CD8-positive, alpha-beta memory T cell (primary cell): ENCODE results near the gene GNLY. TPM values are rescaled to one million over a fixed set of nuclear protein-coding genes. Genes with fewer than 3 reads are reported as not detected.

Experiments used
- CTCF ChIA-PET: fragments of 350-600 bp; sonication (Branson Sonifier 250); formaldehyde crosslinking; loops from one replicate; lab custom pipeline; 2021; ENCODE audit warnings: antibody characterized with exemption; lab: Charles Lee
- POLR2A ChIA-PET: fragments of 350-600 bp; sonication (Branson Sonifier 250); formaldehyde crosslinking; loops from one replicate; lab custom pipeline; 2021; ENCODE audit warnings: antibody characterized with exemption; lab: Charles Lee
- DNase-seq, 5 donors: peaks; one replicate each; pipeline versions ENCODE4 v3.0.0 to v3.0.0-alpha.2; 2020 to 2022; ENCODE audit warnings: mixed read lengths in 1 of 5
- H3K27ac ChIP-seq: one replicate; pipeline ENCODE4 v1.7.0; 2013; ENCODE audit warnings: low read depth, mild to moderate bottlenecking, low read length, moderate library complexity
- H3K27me3 ChIP-seq: 2 replicates; pipeline ENCODE4 v1.7.0; 2013; ENCODE audit warnings: low read length, mild to moderate bottlenecking; ENCODE audit not compliant: insufficient read depth, poor library complexity, severe bottlenecking
- H3K36me3 ChIP-seq: 2 replicates; pipeline ENCODE4 v1.7.0; 2013; ENCODE audit warnings: mild to moderate bottlenecking, low read length, moderate library complexity; ENCODE audit not compliant: insufficient read depth
- H3K4me1 ChIP-seq: 2 replicates; pipeline ENCODE4 v1.7.0; 2013; ENCODE audit warnings: mild to moderate bottlenecking, low read length, moderate library complexity; ENCODE audit not compliant: insufficient read depth
- H3K4me3 ChIP-seq: 2 replicates; pipeline ENCODE4 v1.7.0; 2013; ENCODE audit warnings: mild to moderate bottlenecking, low read length
- H3K9me3 ChIP-seq: 2 replicates; pipeline ENCODE4 v1.7.0; 2013; ENCODE audit warnings: mild to moderate bottlenecking, low read length
- H3K27ac Mint-ChIP-seq, 8 donors: one replicate each; pipeline ENCODE4 v1.8.0; 2020 to 2021; ENCODE audit warnings: mixed read lengths in 8 of 8, mild to moderate bottlenecking in 6 of 8, inconsistent platforms in 3 of 8, moderate library complexity in 3 of 8
- H3K27me3 Mint-ChIP-seq, 2 donors: one replicate each; pipeline ENCODE4 v1.8.0; 2020 to 2021; ENCODE audit warnings: mixed read lengths in 2 of 2, mild to moderate bottlenecking in 1 of 2, moderate library complexity in 1 of 2
- H3K36me3 Mint-ChIP-seq, 3 donors: one replicate each; pipeline ENCODE4 v1.8.0; 2020 to 2021; ENCODE audit warnings: mixed read lengths in 3 of 3, inconsistent platforms in 1 of 3, mild to moderate bottlenecking in 1 of 3
- H3K4me1 Mint-ChIP-seq, 3 donors: one replicate each; pipeline ENCODE4 v1.8.0; 2020 to 2021; ENCODE audit warnings: mixed read lengths in 3 of 3, inconsistent platforms in 1 of 3, mild to moderate bottlenecking in 1 of 3
- H3K4me3 Mint-ChIP-seq, 7 donors: one replicate each; pipeline ENCODE4 v1.8.0; 2020 to 2021; ENCODE audit warnings: mixed read lengths in 7 of 7, mild to moderate bottlenecking in 6 of 7, moderate library complexity in 4 of 7, inconsistent platforms in 2 of 7
- H3K9me3 Mint-ChIP-seq, 5 donors: one replicate each; pipeline ENCODE4 v1.8.0; 2020 to 2022; ENCODE audit warnings: mixed read lengths in 5 of 5, mild to moderate bottlenecking in 3 of 5, moderate library complexity in 2 of 5, inconsistent platforms in 1 of 5
- polyA plus RNA-seq: library from polyadenylated mRNA; unstranded; fragments of 300-500 nt; fragmentation: Illumina TruSeq; gene quantifications from one replicate; pipeline ENCODE4 v1.2.3, GENCODE V29; 2021
- total RNA-seq, 2 experiments: library from RNA; stranded (reverse); gene quantifications; one replicate each; pipeline ENCODE4 v1.2.3, GENCODE V29; 2021

Gene GNLY
- total and polyA plus RNA-seq, 3 experiments from 2014 or later, result 7.7 to 953 (median 9.0) TPM

GRCh38 chr2:85719609-85720240 lies 25.6 kb downstream of the GNLY start:
- Mint-ChIP-seq H3K36me3 (no peaks in the 10 kb centered on the region), H3K4me3 (no peak overlapping the region), H3K9me3 (peaks cover 0 to 2% (median 0%) of the 10 kb centered on the region in 5 donors), H3K4me1 (no peaks in the 10 kb centered on the region), H3K27me3 (peaks cover 8 to 14% of the 10 kb centered on the region in 2 donors), H3K27ac (no peak overlapping the region)
- Histone ChIP-seq H3K27me3 (no peaks in the 10 kb centered on the region), H3K9me3 (no peaks in the 10 kb centered on the region), H3K4me3 (no peak overlapping the region), H3K36me3 (no peaks in the 10 kb centered on the region), H3K27ac (no peak overlapping the region), H3K4me1 (no peaks in the 10 kb centered on the region)
- DNase-seq, result no peak
- POLR2A ChIA-PET, result no interaction called here
- CTCF ChIA-PET, result interaction anchor here (0.9 to 2.3 kb wide), 4 partner anchors 9 to 82 kb away, joined by 3 to 10 read pairs (median 6); no protein-coding TSS in a partner anchor

GRCh38 chr2:85720533-85720932 lies 26.4 kb downstream of the GNLY start:
- Histone ChIP-seq H3K36me3 (no peaks in the 10 kb centered on the region), H3K4me1 (no peaks in the 10 kb centered on the region), H3K9me3 (no peaks in the 10 kb centered on the region), H3K27me3 (no peaks in the 10 kb centered on the region), H3K4me3 (no peak overlapping the region), H3K27ac (no peak overlapping the region)
- DNase-seq, result no peak
- ChIA-PET CTCF (interaction anchor here (1.2 to 2.3 kb wide), 3 partner anchors 9 to 13 kb away, joined by 4 to 10 read pairs (median 8); no protein-coding TSS in a partner anchor), POLR2A (no interaction called here)
- Mint-ChIP-seq H3K27ac (no peak overlapping the region), H3K27me3 (peaks cover 8 to 14% of the 10 kb centered on the region in 2 donors), H3K4me3 (no peak overlapping the region), H3K9me3 (peaks cover 0 to 2% (median 0%) of the 10 kb centered on the region in 5 donors), H3K4me1 (no peaks in the 10 kb centered on the region), H3K36me3 (no peaks in the 10 kb centered on the region)

GRCh38 chr2:85721641-85722040 lies 27.5 kb downstream of the GNLY start:
- Histone ChIP-seq H3K27me3 (no peaks in the 10 kb centered on the region), H3K36me3 (no peaks in the 10 kb centered on the region), H3K4me1 (no peaks in the 10 kb centered on the region), H3K27ac (no peak overlapping the region), H3K4me3 (no peak overlapping the region), H3K9me3 (no peaks in the 10 kb centered on the region)
- ChIA-PET POLR2A (interaction anchor here (0.7 kb wide), 1 partner anchor 135 kb away, joined by 6 read pairs; no protein-coding TSS in a partner anchor), CTCF (no interaction called here)
- no peak for DNase-seq
- H3K4me3 Mint-ChIP-seq, result no peak overlapping the region
- H3K27ac Mint-ChIP-seq, result no peak overlapping the region
- H3K36me3 Mint-ChIP-seq, result no peaks in the 10 kb centered on the region
- peaks cover 8% of the 10 kb centered on the region in 2 donors for H3K27me3 Mint-ChIP-seq
- no peaks in the 10 kb centered on the region for H3K4me1 Mint-ChIP-seq
- H3K9me3 Mint-ChIP-seq, result peaks cover 0 to 2% (median 0%) of the 10 kb centered on the region in 5 donors

- no peak for DNase-seq
- Mint-ChIP-seq H3K27ac (no peak overlapping the region), H3K36me3 (no peaks in the 10 kb centered on the region), H3K4me1 (no peaks in the 10 kb centered on the region), H3K9me3 (peaks cover 0 to 2% (median 0%) of the 10 kb centered on the region in 5 donors), H3K27me3 (peaks cover 6 to 8% of the 10 kb centered on the region in 2 donors), H3K4me3 (no peak overlapping the region)
- ChIA-PET POLR2A (interaction anchor here (0.6 to 0.7 kb wide), 2 partner anchors 135 to 406 kb away, joined by 4 to 6 read pairs; no protein-coding TSS in a partner anchor), CTCF (interaction anchor here (1.0 to 1.2 kb wide), 2 partner anchors 8 to 16 kb away, joined by 3 read pairs; no protein-coding TSS in a partner anchor)
- no peak overlapping the region for H3K27ac ChIP-seq
- no peaks in the 10 kb centered on the region for H3K27me3 ChIP-seq
- H3K4me3 ChIP-seq, result no peak overlapping the region
- no peaks in the 10 kb centered on the region for H3K4me1 ChIP-seq
- no peaks in the 10 kb centered on the region for H3K36me3 ChIP-seq
- H3K9me3 ChIP-seq, result no peaks in the 10 kb centered on the region
These were observed 28.4 kb downstream of the GNLY start for GRCh38 chr2:85722519-85722918.

- ChIA-PET CTCF (interaction anchor here (1.0 to 2.1 kb wide), 5 partner anchors 9 to 356 kb away, joined by 3 to 5 read pairs (median 4); no protein-coding TSS in a partner anchor), POLR2A (no interaction called here)
- Histone ChIP-seq H3K4me3 (no peak overlapping the region), H3K36me3 (no peaks in the 10 kb centered on the region), H3K27ac (no peak overlapping the region), H3K27me3 (no peaks in the 10 kb centered on the region), H3K4me1 (peaks cover 3% of the 10 kb centered on the region), H3K9me3 (no peaks in the 10 kb centered on the region)
- no peak for DNase-seq
- Mint-ChIP-seq H3K4me3 (no peak overlapping the region), H3K27ac (no peak overlapping the region), H3K36me3 (no peaks in the 10 kb centered on the region), H3K4me1 (peaks cover 0 to 3% (median 0%) of the 10 kb centered on the region in 3 donors), H3K9me3 (peaks cover 0 to 2% (median 0%) of the 10 kb centered on the region in 5 donors), H3K27me3 (peaks cover 8 to 9% of the 10 kb centered on the region in 2 donors)
These were observed 29.7 kb downstream of the GNLY start for GRCh38 chr2:85723707-85724360.

- H3K36me3 ChIP-seq, result no peaks in the 10 kb centered on the region
- POLR2A ChIA-PET, result no interaction called here
- no peak overlapping the region for H3K4me3 ChIP-seq
- H3K27me3 ChIP-seq, result peaks cover 6% of the 10 kb centered on the region
- H3K4me3 Mint-ChIP-seq, result no peak overlapping the region
- CTCF ChIA-PET, result interaction anchor here (0.8 to 2.1 kb wide), 6 partner anchors 9 to 355 kb away, joined by 3 to 5 read pairs (median 4); no protein-coding TSS in a partner anchor
- H3K4me1 ChIP-seq, result peaks cover 8% of the 10 kb centered on the region
- H3K27me3 Mint-ChIP-seq, result peaks cover 11 to 14% of the 10 kb centered on the region in 2 donors
- H3K36me3 Mint-ChIP-seq, result no peaks in the 10 kb centered on the region
- no peak overlapping the region for H3K27ac Mint-ChIP-seq
- H3K4me1 Mint-ChIP-seq, result peaks cover 0 to 11% (median 0%) of the 10 kb centered on the region in 3 donors
- peaks cover 0 to 2% (median 0%) of the 10 kb centered on the region in 5 donors for H3K9me3 Mint-ChIP-seq
- DNase-seq, result no peak
- no peak overlapping the region for H3K27ac ChIP-seq
- H3K9me3 ChIP-seq, result no peaks in the 10 kb centered on the region
These were observed 30.6 kb downstream of the GNLY start for GRCh38 chr2:85724731-85725181.

- Histone ChIP-seq H3K27ac (no peak overlapping the region), H3K4me3 (no peak overlapping the region), H3K36me3 (no peaks in the 10 kb centered on the region), H3K4me1 (peaks cover 8% of the 10 kb centered on the region), H3K27me3 (peaks cover 6% of the 10 kb centered on the region), H3K9me3 (no peaks in the 10 kb centered on the region)
- Mint-ChIP-seq H3K27me3 (peaks cover 13 to 15% of the 10 kb centered on the region in 2 donors), H3K27ac (no peak overlapping the region), H3K9me3 (peaks cover 0 to 2% (median 0%) of the 10 kb centered on the region in 5 donors), H3K4me1 (peaks cover 0 to 11% (median 0%) of the 10 kb centered on the region in 3 donors), H3K4me3 (no peak overlapping the region), H3K36me3 (no peaks in the 10 kb centered on the region)
- no peak for DNase-seq
- POLR2A ChIA-PET, result interaction anchor here (0.6 kb wide), 1 partner anchor 20 kb away, joined by 3 read pairs; no protein-coding TSS in a partner anchor
- CTCF ChIA-PET, result interaction anchor here (0.8 to 2.1 kb wide), 4 partner anchors 10 to 102 kb away, joined by 3 to 5 read pairs (median 3); no protein-coding TSS in a partner anchor
These were observed 31.3 kb downstream of the GNLY start for GRCh38 chr2:85725451-85725850.
